GM13976 (cell line): Measurements from ENCODE around the gene UBN1.

Experiments
- DNase-seq: peaks from one replicate; pipeline ENCODE4 v3.0.0; 2012; ENCODE audit warnings: low spot score
- in situ Hi-C: fragments of 300-500 bp; cut with MboI; formaldehyde crosslinking; loops from one replicate; pipeline ENCODE4 v1.12.0; 2022; ENCODE audit warnings: low sequenced_read_pairs, mixed read lengths, inconsistent platforms; ENCODE audit not compliant: unreplicated experiment
- TF ChIP-seq, protein P1 (sequence below): IDR thresholded peaks from 2 replicates; pipeline ENCODE4 v1.5.1; 2012; ENCODE audit warnings: borderline replicate concordance, mild to moderate bottlenecking; ENCODE audit not compliant: insufficient read depth; ENCODE audit errors: extremely low read depth, missing control alignments, control extremely low read depth

The UBN1 gene

DNA sequence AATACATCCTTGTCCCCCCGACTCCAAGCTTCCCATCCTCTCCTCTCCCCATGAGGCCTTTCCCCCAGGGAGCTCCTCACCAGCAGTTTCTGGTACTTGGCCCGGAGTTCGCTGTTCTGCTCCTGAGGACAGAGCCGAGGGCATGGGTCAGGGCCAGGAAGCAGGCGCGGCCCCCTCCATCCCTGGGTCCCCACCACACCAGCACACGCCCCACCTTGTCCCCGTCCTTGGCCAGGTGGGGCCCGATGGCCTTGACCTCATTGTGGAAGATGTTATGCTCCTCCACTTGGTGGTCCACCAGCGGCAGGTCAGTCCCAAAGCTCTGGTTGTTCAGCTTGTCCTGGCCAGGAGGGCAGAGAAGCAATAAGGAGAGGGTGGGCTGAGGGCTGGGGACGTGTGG lies 53.5 kb downstream of the UBN1 start:
- TF ChIP-seq, protein P1, sequence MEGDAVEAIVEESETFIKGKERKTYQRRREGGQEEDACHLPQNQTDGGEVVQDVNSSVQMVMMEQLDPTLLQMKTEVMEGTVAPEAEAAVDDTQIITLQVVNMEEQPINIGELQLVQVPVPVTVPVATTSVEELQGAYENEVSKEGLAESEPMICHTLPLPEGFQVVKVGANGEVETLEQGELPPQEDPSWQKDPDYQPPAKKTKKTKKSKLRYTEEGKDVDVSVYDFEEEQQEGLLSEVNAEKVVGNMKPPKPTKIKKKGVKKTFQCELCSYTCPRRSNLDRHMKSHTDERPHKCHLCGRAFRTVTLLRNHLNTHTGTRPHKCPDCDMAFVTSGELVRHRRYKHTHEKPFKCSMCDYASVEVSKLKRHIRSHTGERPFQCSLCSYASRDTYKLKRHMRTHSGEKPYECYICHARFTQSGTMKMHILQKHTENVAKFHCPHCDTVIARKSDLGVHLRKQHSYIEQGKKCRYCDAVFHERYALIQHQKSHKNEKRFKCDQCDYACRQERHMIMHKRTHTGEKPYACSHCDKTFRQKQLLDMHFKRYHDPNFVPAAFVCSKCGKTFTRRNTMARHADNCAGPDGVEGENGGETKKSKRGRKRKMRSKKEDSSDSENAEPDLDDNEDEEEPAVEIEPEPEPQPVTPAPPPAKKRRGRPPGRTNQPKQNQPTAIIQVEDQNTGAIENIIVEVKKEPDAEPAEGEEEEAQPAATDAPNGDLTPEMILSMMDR: no peak
- no peak for DNase-seq
- in situ Hi-C loops: no loop called here

- in situ Hi-C loops: no loop called here
- DNase-seq: no peak
- TF ChIP-seq, protein P1: no peak
Measured at GRCh38 chr16:4902038-4902437, 54.8 kb downstream of the UBN1 start.

- TF ChIP-seq, protein P1: no peak
- in situ Hi-C loops: no loop called here
- no peak for DNase-seq
Measured at GRCh38 chr16:4904108-4904941, 57.0 kb downstream of the UBN1 start.

DNA sequence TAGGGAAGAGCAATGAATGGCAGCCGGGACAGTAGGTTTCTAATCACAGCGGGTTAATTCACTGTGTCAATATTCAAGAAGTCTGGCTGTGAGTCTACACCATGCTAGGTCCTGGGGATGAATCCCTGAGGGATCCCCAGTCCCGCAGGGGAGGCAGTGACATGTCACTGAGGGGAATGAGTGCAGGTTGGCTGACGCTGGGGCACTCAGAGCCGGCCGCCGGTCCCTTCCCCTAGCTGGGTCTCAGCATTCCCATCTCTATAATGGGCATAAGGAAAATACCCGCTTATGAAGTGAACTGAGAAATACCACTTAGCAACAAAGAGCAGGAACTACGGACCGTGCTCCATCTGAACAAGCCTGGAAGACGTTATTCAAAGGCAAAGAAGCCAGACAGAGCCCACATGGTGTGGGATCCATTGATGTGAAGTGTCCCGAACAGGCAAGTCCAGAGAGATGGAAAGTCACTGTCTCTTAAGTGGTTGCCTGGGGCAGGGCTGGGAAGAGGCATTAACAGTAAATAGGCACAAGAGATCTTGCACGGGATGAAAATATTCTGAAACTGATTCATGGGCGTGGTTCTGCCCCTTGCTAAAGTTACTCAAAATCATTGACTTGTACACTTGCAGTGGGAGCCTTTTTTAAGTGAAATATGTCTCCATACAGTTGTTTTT lies 57.8 kb downstream of the UBN1 start:
- DNase-seq: no peak
- TF ChIP-seq, protein P1: no peak
- in situ Hi-C loops: no loop called here

DNA sequence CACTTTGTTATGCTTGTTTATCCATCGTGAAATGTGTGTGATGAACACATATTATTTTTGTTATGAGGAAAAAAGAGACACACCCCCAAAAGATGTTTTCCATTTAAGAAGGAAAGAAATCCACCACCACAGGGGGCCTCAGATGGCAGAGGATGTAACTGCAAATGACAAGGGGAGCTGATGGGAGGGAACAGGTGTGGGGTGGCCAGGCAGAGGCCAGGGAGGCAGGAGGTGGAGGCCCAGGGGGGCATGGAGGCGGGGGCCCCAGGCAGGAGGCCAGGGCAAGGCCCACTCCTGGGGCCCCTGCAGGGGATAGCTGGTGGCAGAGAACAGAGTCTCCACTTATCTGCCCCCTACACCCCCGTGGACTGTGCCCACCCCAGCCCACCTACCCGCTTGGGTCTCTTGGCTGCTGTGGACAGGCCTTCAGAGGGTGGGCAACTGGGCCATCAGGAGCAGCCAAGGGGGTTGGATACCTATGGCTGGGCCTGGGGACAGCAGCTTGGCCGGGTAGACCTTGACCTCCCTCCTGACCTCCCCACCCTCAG lies 61.6 kb downstream of the UBN1 start:
- in situ Hi-C loops: no loop called here
- DNase-seq: no peak
- TF ChIP-seq, protein P1: no peak

DNA sequence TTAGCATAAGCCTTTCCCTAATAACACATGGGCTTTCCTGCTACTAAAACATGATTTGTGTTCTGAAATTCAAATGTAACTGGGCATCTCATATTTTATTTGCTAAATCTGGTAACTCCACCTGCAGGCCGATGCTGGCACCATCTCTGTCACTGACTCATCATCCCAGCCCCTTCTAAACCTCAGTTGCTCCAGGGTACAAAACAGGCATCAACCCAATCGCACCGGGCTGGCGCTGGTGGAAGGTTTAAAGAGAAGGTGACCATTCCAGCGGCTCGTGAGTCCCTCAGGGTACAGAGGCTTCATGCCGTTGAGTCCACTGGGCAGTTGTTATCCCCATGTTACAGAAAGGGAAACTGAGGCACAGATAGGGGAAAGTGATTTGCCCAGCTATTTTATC lies 62.5 kb downstream of the UBN1 start:
- DNase-seq: no peak
- TF ChIP-seq, protein P1: no peak
- in situ Hi-C loops: no loop called here
